Psoas muscle (tissue), 8 donors: Measurements from ENCODE around the gene IYD. TPM values are rescaled to one million over a fixed set of nuclear protein-coding genes. Genes with fewer than 3 reads are reported as not detected.

ENCODE experiments used
- ATAC-seq, 4 donors: fragments of 200-7000 bp; cut with Tn5 transposase; one replicate each; pipeline ENCODE4 v1.9.1; 2020; ENCODE audit warnings: moderate library complexity in 3 of 4, mild to moderate bottlenecking in 2 of 4
- DNase-seq, 2 donors: peaks; one replicate each; pipeline ENCODE4 v3.0.0-alpha.2; 2020
- H3K27ac ChIP-seq: fragments of 200-600 bp; one replicate; pipeline ENCODE4 v1.8.0; 2022
- H3K27me3 ChIP-seq, 3 donors: fragments of 200-600 bp in 1 of 3; one replicate each; pipeline versions ENCODE4 v1.6.1 to v1.8.0; 2013 to 2022; ENCODE audit warnings: low read length in 2 of 3, mild to moderate bottlenecking in 2 of 3, moderate library complexity in 1 of 3; ENCODE audit not compliant: insufficient read depth in 3 of 3
- H3K36me3 ChIP-seq, 2 donors: fragments of 200-600 bp in 1 of 2; one replicate each; pipeline versions ENCODE4 v1.6.1 to v1.8.0; 2013 to 2022; ENCODE audit warnings: low read depth in 1 of 2, mild to moderate bottlenecking in 1 of 2, moderate library complexity in 1 of 2; ENCODE audit not compliant: insufficient read depth in 1 of 2
- H3K4me1 ChIP-seq: fragments of 200-600 bp; one replicate; pipeline ENCODE4 v1.8.0; 2022
- H3K4me3 ChIP-seq: fragments of 200-600 bp; one replicate; pipeline ENCODE4 v1.8.0; 2022; ENCODE audit warnings: mild to moderate bottlenecking
- H3K9me3 ChIP-seq: fragments of 200-600 bp; one replicate; pipeline ENCODE4 v1.8.0; 2022
- WGBS, 3 donors: extraction: QIAGEN DNeasy Blood & Tissue Kit; methylation state at CpG; one replicate each; pipeline versions ENCODE4 v1.1.6 to v1.1.7; 2013; 5-methylcytosine and 5-hydroxymethylcytosine counted together
- intact Hi-C, 2 donors: fragments of 100-400 bp; cut with DNase I; formaldehyde crosslinking; loops; one replicate each; pipeline versions ENCODE4 v1.11.0 to v1.14.2; 2022
- long read RNA-seq, 2 donors: library from polyadenylated mRNA; unstranded; transcript quantifications; one replicate each; pipeline ENCODE4 v2.0.0, GENCODE V29; 2021
- polyA plus RNA-seq, 3 donors: library from polyadenylated mRNA; stranded (reverse); fragments of 200-250 nt; gene quantifications; one replicate each; pipeline ENCODE4 v1.2.3, GENCODE V29; 2013
- total RNA-seq, 4 donors: library from RNA; stranded (reverse); fragmentation: NEBNext Ultra II Directional in 2 of 4; extraction: Animal tissue kit (Norgen Biotek cat#: 25700) in 2 of 4; gene quantifications; one replicate each; pipeline versions ENCODE4 v1.2.1 to v1.2.4, GENCODE V29; 2021 to 2023
- TF ChIP-seq, protein P1 (sequence below): fragments of 200-600 bp; IDR thresholded peaks from one replicate; pipeline ENCODE4 v1.8.0; 2022; ENCODE audit warnings: antibody characterized with exemption
- donor health status: healthy with polysubstance abuse.
- donor health status: DM: no; HTN: no; CAD: no; lungs with moderate emphysema.
- donor health status: Bipolar disorder and iron deficiency.
- donor health status: healthy.
- donor health status: DM: yes; HTN: yes; CAD: no.
- donor health status: DM: no; HTN: no; CAD: no.
- donor health status: DM: no; HTN: no; CAD: no.
- donor health status: DM: yes; HTN: yes; CAD: no.

IYD gene, protein sequence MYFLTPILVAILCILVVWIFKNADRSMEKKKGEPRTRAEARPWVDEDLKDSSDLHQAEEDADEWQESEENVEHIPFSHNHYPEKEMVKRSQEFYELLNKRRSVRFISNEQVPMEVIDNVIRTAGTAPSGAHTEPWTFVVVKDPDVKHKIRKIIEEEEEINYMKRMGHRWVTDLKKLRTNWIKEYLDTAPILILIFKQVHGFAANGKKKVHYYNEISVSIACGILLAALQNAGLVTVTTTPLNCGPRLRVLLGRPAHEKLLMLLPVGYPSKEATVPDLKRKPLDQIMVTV
- total RNA-seq (under 1 TPM in 1 of 4 donors, not detected in 3; 0.28 TPM), polyA plus RNA-seq (under 1 TPM in 2 of 3 donors, not detected in 1; 0.04 to 0.05 TPM)
- long read RNA-seq, donor 1 = 0 reads
- long read RNA-seq, donor 2 = 0 reads

DNA sequence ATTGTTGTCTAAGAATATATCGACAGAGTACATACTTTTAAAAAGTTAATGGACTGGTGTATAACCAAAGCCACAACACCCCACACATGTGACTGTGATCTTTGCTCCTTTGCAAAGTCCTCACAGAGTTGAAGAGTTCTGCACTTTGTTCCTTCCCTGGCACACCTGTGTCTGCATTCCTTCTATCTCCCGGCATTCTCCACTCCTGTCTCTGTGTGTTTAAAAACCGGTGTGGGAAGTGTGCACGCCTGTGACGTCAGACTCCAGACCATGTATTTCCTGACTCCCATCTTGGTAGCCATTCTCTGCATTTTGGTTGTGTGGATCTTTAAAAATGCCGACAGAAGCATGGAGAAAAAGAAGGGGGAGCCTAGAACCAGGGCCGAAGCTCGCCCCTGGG, at the start of gene IYD:
Gene IYD, plus strand, starts transcription at position 251 of the 400 bp plus-strand sequence. Its CDS starts 20 bp downstream, at position 271.
- Histone ChIP-seq H3K4me1 (no peaks in the 10 kb centered on the region), H3K27me3 (no peaks in the 10 kb centered on the region), H3K9me3 (no peaks in the 10 kb centered on the region), H3K4me3 (no peak within 1 kb of the TSS), H3K36me3 (no peaks in the 10 kb centered on the region), H3K27ac (no peak within 1 kb of the TSS)
- DNase-seq = no peak
- TF ChIP-seq, protein P1, sequence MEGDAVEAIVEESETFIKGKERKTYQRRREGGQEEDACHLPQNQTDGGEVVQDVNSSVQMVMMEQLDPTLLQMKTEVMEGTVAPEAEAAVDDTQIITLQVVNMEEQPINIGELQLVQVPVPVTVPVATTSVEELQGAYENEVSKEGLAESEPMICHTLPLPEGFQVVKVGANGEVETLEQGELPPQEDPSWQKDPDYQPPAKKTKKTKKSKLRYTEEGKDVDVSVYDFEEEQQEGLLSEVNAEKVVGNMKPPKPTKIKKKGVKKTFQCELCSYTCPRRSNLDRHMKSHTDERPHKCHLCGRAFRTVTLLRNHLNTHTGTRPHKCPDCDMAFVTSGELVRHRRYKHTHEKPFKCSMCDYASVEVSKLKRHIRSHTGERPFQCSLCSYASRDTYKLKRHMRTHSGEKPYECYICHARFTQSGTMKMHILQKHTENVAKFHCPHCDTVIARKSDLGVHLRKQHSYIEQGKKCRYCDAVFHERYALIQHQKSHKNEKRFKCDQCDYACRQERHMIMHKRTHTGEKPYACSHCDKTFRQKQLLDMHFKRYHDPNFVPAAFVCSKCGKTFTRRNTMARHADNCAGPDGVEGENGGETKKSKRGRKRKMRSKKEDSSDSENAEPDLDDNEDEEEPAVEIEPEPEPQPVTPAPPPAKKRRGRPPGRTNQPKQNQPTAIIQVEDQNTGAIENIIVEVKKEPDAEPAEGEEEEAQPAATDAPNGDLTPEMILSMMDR = no peak
- 74 to 86% (median 80%) methylated on average over 8 of the region's 8 CpGs for WGBS, 3 donors
- no peak for ATAC-seq
- intact Hi-C loops = no loop called here

DNA sequence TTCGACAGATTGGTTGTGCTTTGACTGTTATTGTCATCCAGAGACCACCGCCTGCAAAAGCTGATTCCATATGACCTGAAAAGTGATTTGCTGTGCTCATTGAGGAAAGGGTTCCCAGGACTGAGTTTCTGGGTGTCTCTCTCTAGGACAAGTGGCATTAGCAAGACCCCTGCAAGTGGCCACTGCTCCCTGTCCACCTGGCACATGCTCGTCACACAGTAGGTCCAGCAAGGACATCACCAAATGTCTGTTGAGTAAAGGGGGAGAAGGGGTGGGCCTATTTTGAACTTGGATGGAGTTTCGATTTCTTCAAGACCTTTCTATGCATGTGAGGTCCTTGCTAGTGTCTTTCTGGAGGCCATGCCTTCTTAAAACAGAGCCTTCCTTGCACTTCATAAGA, 48.9 kb upstream of the IYD start:
- Histone ChIP-seq H3K27me3 (no peaks in the 10 kb centered on the region), H3K9me3 (no peaks in the 10 kb centered on the region), H3K4me3 (no peak overlapping the region), H3K4me1 (peaks cover 55% of the 10 kb centered on the region), H3K27ac (peak overlapping the region; percentile 87), H3K36me3 (no peaks in the 10 kb centered on the region)
- TF ChIP-seq, protein P1 = no peak
- intact Hi-C loops = loop anchor here in 1 of 2 donors (5.0 kb wide), 4 partner anchors 43 to 178 kb away; partner anchors contain the start of gene PPP1R14C
- DNase-seq = no peak
- ATAC-seq = no peak
- 76 to 94% (median 83%) methylated on average over 4 of the region's 4 CpGs for WGBS, 3 donors

DNA sequence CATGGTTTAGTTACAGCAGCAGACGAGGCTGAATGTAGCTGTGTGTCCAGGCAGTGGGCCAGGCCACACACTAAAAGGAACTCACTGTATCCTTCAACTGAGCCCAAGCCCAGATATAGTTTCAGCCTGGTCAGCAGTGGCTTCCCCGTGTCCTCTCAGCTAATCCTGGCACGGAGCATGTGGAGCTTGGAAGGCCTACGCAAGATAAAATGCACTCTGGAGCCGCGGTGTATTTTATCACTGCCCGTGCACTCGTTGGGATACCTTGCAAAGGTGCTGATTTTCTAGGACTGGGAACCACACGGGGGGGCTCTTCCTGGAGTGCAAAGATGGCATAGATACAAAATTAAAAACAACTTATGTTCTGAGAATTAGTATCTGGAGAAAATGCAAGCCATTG, 48.4 kb upstream of the IYD start:
- 12 to 15% (median 14%) methylated on average over 9 of the region's 9 CpGs for WGBS, 3 donors
- TF ChIP-seq, protein P1 = no peak
- intact Hi-C loops = loop anchor here in 1 of 2 donors (5.0 kb wide), 3 partner anchors 63 to 178 kb away; partner anchors contain the start of gene PPP1R14C

DNA sequence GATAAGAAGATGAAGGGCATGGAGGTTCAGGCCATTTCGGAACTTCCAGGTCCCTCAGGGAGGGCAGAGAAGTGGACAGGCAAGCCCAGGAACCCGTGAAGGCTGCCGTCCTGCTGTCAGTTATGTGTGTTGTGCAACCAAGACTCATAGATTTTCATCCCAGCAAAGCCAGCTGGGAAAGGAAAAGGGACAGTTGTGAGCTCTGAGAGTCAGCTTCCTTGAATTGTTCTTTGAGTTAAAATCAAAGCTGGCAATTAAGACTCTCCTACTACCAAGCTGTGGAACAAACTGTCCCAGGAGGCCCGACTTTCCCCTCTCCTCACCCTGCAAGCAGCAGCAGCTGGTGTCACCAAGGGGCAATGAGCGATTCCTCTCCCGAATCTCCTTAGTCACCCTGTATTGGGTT, 46.3 kb upstream of the IYD start:
- 10 to 35% (median 17%) methylated on average over 6 of the region's 6 CpGs for WGBS, 3 donors
- Histone ChIP-seq H3K4me1 (peaks cover 73% of the 10 kb centered on the region), H3K4me3 (peak overlapping the region; percentile 29), H3K9me3 (no peaks in the 10 kb centered on the region), H3K27me3 (no peaks in the 10 kb centered on the region), H3K27ac (peak overlapping the region; percentile 87), H3K36me3 (no peaks in the 10 kb centered on the region)
- DNase-seq = peak; percentile 52 to 83
- intact Hi-C loops = loop anchor here (2.0 to 5.0 kb wide), 4 partner anchors 65 to 180 kb away; partner anchors contain the start of gene PPP1R14C (in 1 of the 2)
- ATAC-seq = peak; percentile 55 to 78 (median 73)
- TF ChIP-seq, protein P1 = no peak

More for the DNA sequence above, 48.4 kb upstream of the IYD start:
- H3K36me3 ChIP-seq = no peaks in the 10 kb centered on the region
- no peaks in the 10 kb centered on the region for H3K27me3 ChIP-seq
- peak; percentile 78 to 90 for DNase-seq
- no peak overlapping the region for H3K4me3 ChIP-seq
- ATAC-seq = peak; percentile 89 to 94 (median 92)
- no peaks in the 10 kb centered on the region for H3K9me3 ChIP-seq
- peak overlapping the region; percentile 87 for H3K27ac ChIP-seq
- H3K4me1 ChIP-seq = peaks cover 60% of the 10 kb centered on the region
